DOHH2 (cell line): ENCODE data around the gene C1orf159.

Experiments
- EZH2phosphoT487 ChIP-seq: fragments of 200-600 bp; sonication (generic); IDR thresholded peaks from 2 replicates; pipeline ENCODE4 v1.6.1; 2017; ENCODE audit warnings: borderline replicate concordance, mild to moderate bottlenecking, antibody characterized with exemption, low read length, moderate library complexity, mixed read lengths
- TF ChIP-seq, protein P1 (sequence below): fragments of 200-600 bp; sonication (generic); IDR thresholded peaks from one replicate; pipeline ENCODE4 v1.5.1; 2014; ENCODE audit warnings: antibody characterized with exemption, mild to moderate bottlenecking, low read depth, low read length; ENCODE audit not compliant: poor library complexity, severe bottlenecking

DNA sequence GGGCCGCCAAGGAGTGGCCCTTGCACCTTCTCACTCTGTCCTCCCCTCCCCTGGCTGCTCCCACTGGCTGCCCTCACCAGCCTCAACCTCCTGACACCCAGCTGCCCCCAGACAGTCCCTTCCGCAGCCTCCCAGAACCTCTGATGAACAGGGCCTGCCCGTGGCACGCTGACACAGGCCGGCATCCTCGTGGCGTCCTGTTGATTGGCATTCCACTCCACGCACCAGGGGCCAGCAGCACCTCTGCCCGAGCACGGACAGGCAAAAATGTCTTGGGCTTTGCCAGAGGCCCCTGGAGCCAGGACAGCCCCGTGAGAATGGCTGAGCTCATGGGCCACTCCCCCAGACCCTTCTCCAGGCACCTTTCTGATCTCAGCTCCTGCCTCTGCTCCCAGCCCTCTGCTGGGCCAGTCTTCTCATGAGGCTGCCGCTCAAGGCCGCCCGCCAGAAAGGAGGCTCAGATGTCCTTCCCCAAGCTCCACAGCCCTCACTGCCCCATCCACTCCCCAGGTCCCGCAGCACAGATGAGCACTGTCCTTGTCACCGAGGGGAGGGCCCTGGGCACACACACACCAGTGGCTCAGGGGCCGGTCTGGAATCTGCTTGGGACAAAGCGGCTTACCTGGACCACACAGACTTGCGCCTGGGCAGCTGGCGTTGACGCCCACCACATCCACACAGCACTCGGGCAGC lies 26.0 kb downstream of the C1orf159 start:
- TF ChIP-seq, protein P1, sequence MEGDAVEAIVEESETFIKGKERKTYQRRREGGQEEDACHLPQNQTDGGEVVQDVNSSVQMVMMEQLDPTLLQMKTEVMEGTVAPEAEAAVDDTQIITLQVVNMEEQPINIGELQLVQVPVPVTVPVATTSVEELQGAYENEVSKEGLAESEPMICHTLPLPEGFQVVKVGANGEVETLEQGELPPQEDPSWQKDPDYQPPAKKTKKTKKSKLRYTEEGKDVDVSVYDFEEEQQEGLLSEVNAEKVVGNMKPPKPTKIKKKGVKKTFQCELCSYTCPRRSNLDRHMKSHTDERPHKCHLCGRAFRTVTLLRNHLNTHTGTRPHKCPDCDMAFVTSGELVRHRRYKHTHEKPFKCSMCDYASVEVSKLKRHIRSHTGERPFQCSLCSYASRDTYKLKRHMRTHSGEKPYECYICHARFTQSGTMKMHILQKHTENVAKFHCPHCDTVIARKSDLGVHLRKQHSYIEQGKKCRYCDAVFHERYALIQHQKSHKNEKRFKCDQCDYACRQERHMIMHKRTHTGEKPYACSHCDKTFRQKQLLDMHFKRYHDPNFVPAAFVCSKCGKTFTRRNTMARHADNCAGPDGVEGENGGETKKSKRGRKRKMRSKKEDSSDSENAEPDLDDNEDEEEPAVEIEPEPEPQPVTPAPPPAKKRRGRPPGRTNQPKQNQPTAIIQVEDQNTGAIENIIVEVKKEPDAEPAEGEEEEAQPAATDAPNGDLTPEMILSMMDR, result no peak
- no peak for TF ChIP-seq EZH2phosphoT487
